GM19324 (cell line): Measurements from ENCODE around the gene ZNF280C.

Experiments
- ATAC-seq: cut with Tn5 transposase; IDR thresholded peaks from one replicate; pipeline ENCODE4 v1.9.1; 2021; ENCODE audit warnings: mild to moderate bottlenecking, moderate library complexity; ENCODE audit not compliant: unreplicated experiment, low FRiP score

The ZNF280C gene

GRCh38 chrX:130179170-130179569 lies 89.5 kb downstream of the ZNF280C start:
- ATAC-seq = no peak

- ATAC-seq = no peak
Measured at GRCh38 chrX:130176942-130177341, 91.8 kb downstream of the ZNF280C start.

GRCh38 chrX:130176354-130176776 lies 92.3 kb downstream of the ZNF280C start:
- peak; percentile 88 for ATAC-seq

- no peak for ATAC-seq
Measured at GRCh38 chrX:130174937-130175336, 93.8 kb downstream of the ZNF280C start.

- no peak for ATAC-seq
Measured at GRCh38 chrX:130174045-130174704, 94.5 kb downstream of the ZNF280C start.

- no peak for ATAC-seq
Measured at GRCh38 chrX:130173190-130173895, 95.4 kb downstream of the ZNF280C start.

GRCh38 chrX:130172127-130172845 lies 96.4 kb downstream of the ZNF280C start:
- no peak for ATAC-seq

GRCh38 chrX:130171446-130172126 lies 97.1 kb downstream of the ZNF280C start, which contains the start of gene RAB33A:
RAB33A (plus strand) TSS chrX:130171962; CDS start chrX:130172063, 101 bp downstream.
- peak; percentile 4 for ATAC-seq

GRCh38 chrX:130170752-130171445 lies 97.8 kb downstream of the ZNF280C start:
- peak; percentile 60 for ATAC-seq

- ATAC-seq = no peak
Measured at GRCh38 chrX:130167040-130167439, 101.7 kb downstream of the ZNF280C start.

GRCh38 chrX:130166503-130166777 lies 102.3 kb downstream of the ZNF280C start:
- ATAC-seq = no peak

GRCh38 chrX:130165703-130166502 lies 102.8 kb downstream of the ZNF280C start, which contains the start of gene AIFM1:
AIFM1 (minus strand) TSS chrX:130165841; CDS start chrX:130165656, 185 bp downstream.
- ATAC-seq = peak; percentile 95

GRCh38 chrX:130165181-130165702 lies 103.5 kb downstream of the ZNF280C start:
- ATAC-seq = peak; percentile 29

- ATAC-seq = no peak
Measured at GRCh38 chrX:130163398-130163797, 105.3 kb downstream of the ZNF280C start.

- ATAC-seq = no peak
Measured at GRCh38 chrX:130162094-130162735, 106.5 kb downstream of the ZNF280C start.

- no peak for ATAC-seq
Measured at GRCh38 chrX:130159776-130160175, 108.9 kb downstream of the ZNF280C start.

- no peak for ATAC-seq
Measured at GRCh38 chrX:130158311-130158710, 110.4 kb downstream of the ZNF280C start.

GRCh38 chrX:130155564-130155963 lies 113.1 kb downstream of the ZNF280C start:
- ATAC-seq = no peak
